Fibroblast of mammary gland (primary cell): ENCODE results near the gene MEF2A.
A peak's percentile ranks its signal among the peaks of the same experiment; 100 is the strongest.

Experiments used
- DNase-seq: peaks from one replicate; pipeline ENCODE4 v3.0.0-alpha.2; 2010; ENCODE audit warnings: low read depth
- H3K4me3 ChIP-seq: 2 replicates; pipeline ENCODE4 v1.5.1; 2011; ENCODE audit warnings: low read depth, mild to moderate bottlenecking, low read length, moderate library complexity; ENCODE audit not compliant: control insufficient read depth
- CTCF ChIP-seq: conservative IDR thresholded peaks from 2 replicates; pipeline ENCODE4 v1.5.1; 2011; ENCODE audit warnings: low read depth, low read length, inconsistent platforms; ENCODE audit not compliant: control insufficient read depth, insufficient read depth

Gene MEF2A

DNA sequence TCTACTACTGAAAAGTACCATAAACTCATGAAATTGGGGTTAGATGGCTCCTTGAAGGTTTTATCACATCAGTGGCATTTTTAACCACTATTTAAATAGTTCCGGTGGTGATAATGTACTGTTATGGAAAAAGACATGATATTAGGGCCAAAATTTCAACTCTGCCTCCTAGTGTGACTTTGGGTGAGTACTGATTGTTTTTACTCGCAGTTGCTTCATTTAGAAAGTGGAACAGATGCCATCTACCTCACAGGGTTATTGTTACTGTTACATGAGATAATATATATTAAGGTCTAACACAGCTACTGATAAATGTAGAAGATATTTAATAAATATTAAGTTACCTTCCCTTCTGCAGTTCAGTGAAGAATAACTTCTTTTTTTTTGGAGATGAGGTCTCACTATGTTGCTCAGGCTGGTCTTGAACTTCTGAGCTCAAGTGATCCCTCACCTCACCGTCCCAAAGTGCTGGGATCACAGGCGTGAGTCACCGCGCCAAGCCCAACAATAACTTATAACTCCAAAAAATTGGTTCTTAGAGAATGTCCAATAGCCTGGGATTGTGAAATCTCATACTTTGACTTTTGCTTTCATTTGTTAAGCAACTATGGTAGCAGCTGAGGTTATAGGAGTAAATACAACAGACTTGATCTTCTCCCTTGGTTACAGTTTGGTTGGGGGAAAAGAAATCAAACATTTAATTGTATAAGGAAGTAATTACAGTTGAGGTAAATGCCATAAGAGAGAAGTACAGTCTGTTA is 48.3 kb downstream of the MEF2A start:
- TF ChIP-seq CTCF: no peak
- no peak overlapping the region for H3K4me3 ChIP-seq
- peak; percentile 84 for DNase-seq

DNA sequence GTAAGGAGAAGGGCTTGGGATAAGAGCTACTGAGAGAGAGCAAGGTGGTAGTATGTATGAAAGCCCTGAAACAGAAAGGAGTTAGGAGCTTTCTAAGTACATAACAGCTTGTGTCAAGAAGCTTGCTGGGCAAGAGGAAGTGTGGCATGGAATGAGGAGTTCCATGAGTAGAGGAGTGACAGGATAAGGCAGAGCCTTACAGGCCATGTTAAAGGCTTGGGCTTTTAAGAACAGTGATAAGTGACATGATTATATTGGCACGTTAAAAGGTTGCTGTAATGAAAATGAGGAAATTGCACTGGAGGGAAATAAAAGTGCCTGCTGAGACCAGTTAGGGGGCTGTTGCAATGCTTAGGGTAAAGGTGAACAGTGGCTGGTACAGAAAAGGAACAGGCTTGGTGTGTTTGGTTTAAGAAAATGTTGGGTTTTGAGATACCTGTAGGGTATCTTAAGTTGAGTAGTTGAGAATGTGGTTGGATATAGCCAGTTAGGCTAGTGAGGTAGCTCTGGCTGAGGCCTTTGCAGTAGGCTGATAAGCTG is 49.0 kb downstream of the MEF2A start:
- no peak for DNase-seq
- no peak for TF ChIP-seq CTCF
- H3K4me3 ChIP-seq: no peak overlapping the region

- no peak overlapping the region for H3K4me3 ChIP-seq
- no peak for TF ChIP-seq CTCF
- DNase-seq: no peak
Measured at GRCh38 chr15:99615460-99615859, 49.7 kb downstream of the MEF2A start.

DNA sequence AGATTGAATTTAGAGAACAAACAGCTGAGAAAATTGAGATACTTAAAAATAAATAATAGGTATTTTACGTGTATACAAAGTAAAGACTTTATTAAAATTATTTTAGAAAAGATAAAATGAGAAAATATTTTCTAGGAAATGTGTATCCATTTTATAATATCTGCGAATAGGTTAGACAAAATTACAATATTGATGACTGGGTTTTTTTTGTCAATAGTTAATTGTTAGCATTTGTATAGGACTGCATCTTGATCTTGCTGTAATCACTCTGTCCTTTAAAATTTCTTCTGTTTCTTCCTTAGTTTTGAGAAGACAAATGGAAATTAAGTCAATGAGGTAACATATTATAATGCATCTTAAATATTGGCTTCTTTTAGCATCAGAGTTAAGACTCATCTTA is 50.3 kb downstream of the MEF2A start:
- no peak overlapping the region for H3K4me3 ChIP-seq
- no peak for DNase-seq
- TF ChIP-seq CTCF: no peak

- TF ChIP-seq CTCF: no peak
- DNase-seq: no peak
- H3K4me3 ChIP-seq: no peak overlapping the region
Measured at GRCh38 chr15:99616773-99617342, 51.1 kb downstream of the MEF2A start.

- H3K4me3 ChIP-seq: no peak overlapping the region
- no peak for TF ChIP-seq CTCF
- peak; percentile 68 for DNase-seq
Measured at GRCh38 chr15:99618941-99619411, 53.2 kb downstream of the MEF2A start.
